Panc1 (cell line): ENCODE data around the gene ELOVL4. TPM values are rescaled to one million over a fixed set of nuclear protein-coding genes. Genes with fewer than 3 reads are reported as not detected.

Experiments used
- ATAC-seq: fragments of 200-7000 bp; cut with Tn5 transposase; 2 replicates; pipeline ENCODE4 v1.9.1; 2020; ENCODE audit warnings: mild to moderate bottlenecking, moderate library complexity
- BruUV-seq: library from RNA; stranded (reverse); fragments of 400-500 nt; replicated peaks from 2 replicates; lab custom pipeline; 2021; lab: Mats Ljungman, UMichigan
- CTCF ChIA-PET: fragments of 300-600 bp; sonication (Branson Sonifier 250); formaldehyde crosslinking; loops from one replicate; lab custom pipeline; 2022; ENCODE audit warnings: antibody characterized with exemption; lab: Charles Lee
- POLR2A ChIA-PET: fragments of 300-600 bp; sonication (Branson Sonifier 250); formaldehyde crosslinking; loops from one replicate; lab custom pipeline; 2022; ENCODE audit warnings: antibody characterized with exemption; lab: Charles Lee
- DNase-seq: peaks from one replicate; pipeline ENCODE4 v3.0.0-alpha.2; 2010; ENCODE audit warnings: low read depth, low spot score
- H3K27ac ChIP-seq: 2 replicates; pipeline ENCODE4 v1.5.1; 2011; ENCODE audit warnings: mild to moderate bottlenecking, low read length, inconsistent platforms
- H3K27me3 ChIP-seq: fragments of 200-500 bp; sonication (Bioruptor generic); 2 replicates; pipeline ENCODE4 v1.6.0; 2014; ENCODE audit warnings: low read length, inconsistent platforms; ENCODE audit not compliant: control insufficient read depth, insufficient read depth
- H3K36me3 ChIP-seq: fragments of 200-500 bp; sonication (Bioruptor generic); 2 replicates; pipeline ENCODE4 v1.5.1; 2014; ENCODE audit warnings: inconsistent platforms, mild to moderate bottlenecking, low read length, moderate library complexity; ENCODE audit not compliant: control insufficient read depth, insufficient read depth
- H3K4me1 ChIP-seq: 2 replicates; pipeline ENCODE4 v1.5.1; 2011; ENCODE audit warnings: inconsistent platforms, mild to moderate bottlenecking, low read length, moderate library complexity; ENCODE audit not compliant: control insufficient read depth, insufficient read depth
- H3K4me3 ChIP-seq, 2 experiments: 2 replicates each; pipeline ENCODE4 v1.5.1; 2011 to 2012; ENCODE audit warnings: low read depth in 2 of 2, low read length in 2 of 2, mild to moderate bottlenecking in 2 of 2, inconsistent platforms in 1 of 2, moderate library complexity in 1 of 2
- H3K9me3 ChIP-seq: fragments of 200-500 bp; sonication (Bioruptor generic); 2 replicates; pipeline ENCODE4 v1.5.1; 2014; ENCODE audit warnings: low read depth, mild to moderate bottlenecking, inconsistent platforms, low read length, moderate library complexity; ENCODE audit not compliant: control insufficient read depth, insufficient read depth
- CTCF ChIP-seq: fragments of 450-650 bp; IDR thresholded peaks from 2 replicates; pipeline ENCODE4 v1.5.1; 2017; ENCODE audit warnings: mild to moderate bottlenecking
- POLR2AphosphoS5 ChIP-seq: IDR thresholded peaks from 2 replicates; pipeline ENCODE4 v1.6.1; 2012; ENCODE audit warnings: mild to moderate bottlenecking, low read depth, low read length, moderate library complexity
- REST ChIP-seq, 2 experiments: IDR thresholded peaks; 2 replicates each; pipeline ENCODE4 v1.6.1; 2011 to 2012; ENCODE audit warnings: low read depth in 2 of 2, control low read depth in 1 of 2, low read length in 1 of 2, mild to moderate bottlenecking in 1 of 2, moderate library complexity in 1 of 2; ENCODE audit not compliant: insufficient read depth in 1 of 2
- SIN3A ChIP-seq: IDR thresholded peaks from 2 replicates; pipeline ENCODE4 v1.6.1; 2012; ENCODE audit warnings: low read depth, mild to moderate bottlenecking, low read length, moderate library complexity, borderline replicate concordance; ENCODE audit not compliant: insufficient read depth
- TCF7L2 ChIP-seq: IDR thresholded peaks from 2 replicates; pipeline ENCODE4 v1.6.1; 2011; ENCODE audit warnings: mild to moderate bottlenecking, low read depth, low read length, inconsistent platforms
- in situ Hi-C: cut with HindIII; loops from 2 replicates; pipeline ENCODE4 v1.10.0; 2016; ENCODE audit warnings: low sequenced_read_pairs, low pct_unique_long_range_greater_than_20kb
- intact Hi-C: fragments of 100-400 bp; cut with micrococcal nuclease; formaldehyde crosslinking; loops from one replicate; pipeline ENCODE4 v1.10.0; 2022; ENCODE audit not compliant: unreplicated experiment
- total RNA-seq: library from RNA; stranded (reverse); gene quantifications from one replicate; pipeline ENCODE4 v1.2.1, GENCODE V29; 2021; ENCODE audit not compliant: unreplicated experiment

The ELOVL4 gene
- total RNA-seq, 1 experiment from 2014 or later: 0.41 TPM

- BruUV-seq: no TSS peak
- ATAC-seq: no peak
- Histone ChIP-seq H3K36me3 (no peaks in the 10 kb centered on the region), H3K4me1 (no peaks in the 10 kb centered on the region), H3K4me3 (no peak overlapping the region), H3K27ac (no peak overlapping the region), H3K27me3 (no peaks in the 10 kb centered on the region; the same call in 1 of the 2 replicates), H3K9me3 (no peaks in the 10 kb centered on the region)
- no peak for TF ChIP-seq CTCF
- no peak for TF ChIP-seq POLR2AphosphoS5
- TF ChIP-seq SIN3A: no peak
- TF ChIP-seq TCF7L2: no peak
- TF ChIP-seq REST (IDR thresholded peaks at IDR 0.05; ENCODE audit: insufficient read depth in 1 of 2, low read depth in 2 of 2, low read length in 1 of 2): no peak
- in situ Hi-C loops: no loop called here
- ChIA-PET POLR2A (no interaction called here), CTCF (no interaction called here)
- intact Hi-C loops: no loop called here
- no peak for DNase-seq
These were observed 22.4 kb upstream of the ELOVL4 start for GRCh38 chr6:79969784-79970183.

GRCh38 chr6:79967178-79967577, 19.8 kb upstream of the ELOVL4 start:
- ChIA-PET CTCF (no interaction called here), POLR2A (no interaction called here)
- Histone ChIP-seq H3K27ac (no peak overlapping the region), H3K9me3 (no peaks in the 10 kb centered on the region), H3K36me3 (no peaks in the 10 kb centered on the region), H3K4me1 (no peaks in the 10 kb centered on the region), H3K4me3 (no peak overlapping the region), H3K27me3 (no peaks in the 10 kb centered on the region)
- BruUV-seq: no TSS peak
- ATAC-seq: no peak
- in situ Hi-C loops: no loop called here
- intact Hi-C loops: no loop called here
- TF ChIP-seq TCF7L2: no peak
- TF ChIP-seq REST (IDR thresholded peaks at IDR 0.05; ENCODE audit: insufficient read depth in 1 of 2, low read depth in 2 of 2, low read length in 1 of 2): no peak
- no peak for TF ChIP-seq SIN3A
- TF ChIP-seq CTCF: no peak
- DNase-seq: no peak
